GM12878 (cell line): ENCODE data around the gene MAGI1. TPM values are rescaled to one million over a fixed set of nuclear protein-coding genes. Genes with fewer than 3 reads are reported as not detected.

ENCODE experiments used
- ATAC-seq: fragments of 200-7000 bp; cut with Tn5 transposase; 3 replicates; pipeline ENCODE4 v1.9.1; 2020; ENCODE audit warnings: mild to moderate bottlenecking, moderate library complexity
- BruUV-seq: library from RNA; stranded (reverse); fragments of 400-500 nt; replicated peaks from 2 replicates; lab custom pipeline; 2021; lab: Mats Ljungman, UMichigan
- CTCF ChIA-PET: fragments of 300-600 bp; sonication (Branson Sonifier 250); formaldehyde crosslinking; extraction: SDS; loops from one replicate; lab custom pipeline; 2021; ENCODE audit warnings: inconsistent platforms; lab: Yijun Ruan, JAX
- POLR2A ChIA-PET: fragments of 350-600 bp; formaldehyde crosslinking; extraction: SDS; loops from one replicate; lab custom pipeline; 2021; ENCODE audit warnings: inconsistent platforms; lab: Charles Lee
- RAD21 ChIA-PET: fragments of 300-600 bp; sonication (Branson Sonifier 250); formaldehyde crosslinking; loops from one replicate; lab custom pipeline; 2023; ENCODE audit warnings: antibody characterized with exemption; ENCODE audit not compliant: unreplicated experiment; lab: Charles Lee
- SMC1A ChIA-PET: fragments of 300-600 bp; sonication (Branson Sonifier 250); formaldehyde crosslinking; loops from one replicate; lab custom pipeline; 2023; ENCODE audit not compliant: unreplicated experiment, uncharacterized antibody; lab: Charles Lee
- DNase-seq: peaks from one replicate; pipeline ENCODE4 v3.0.0-alpha.2; 2011; ENCODE audit warnings: low read depth, low spot score
- FAIRE-seq: peaks from 3 replicates; lab custom pipeline; 2011; peaks lifted over from hg19 to GRCh38; lab: Jason Lieb, UNC
- H2AFZ ChIP-seq: 2 replicates; pipeline ENCODE4 v1.6.0; 2011; ENCODE audit warnings: low read depth, low read length, control low read depth; ENCODE audit not compliant: control insufficient read depth
- H3K27ac ChIP-seq: 2 replicates; pipeline ENCODE4 v1.5.1; 2011; ENCODE audit warnings: control low read depth; ENCODE audit not compliant: control insufficient read depth, insufficient read depth
- H3K27me3 ChIP-seq, 2 experiments: replicated peaks in 1 of 2; 2 replicates each; pipeline versions ENCODE4 v1.6.0 to v1.6.1; 2011; ENCODE audit warnings: low read length in 1 of 2; ENCODE audit not compliant: control insufficient read depth in 2 of 2, insufficient read depth in 2 of 2
- H3K36me3 ChIP-seq, 2 experiments: 2 replicates each; pipeline ENCODE4 v1.5.1; 2011; ENCODE audit warnings: low read length in 1 of 2; ENCODE audit not compliant: control insufficient read depth in 2 of 2, insufficient read depth in 2 of 2
- H3K4me1 ChIP-seq: 2 replicates; pipeline ENCODE4 v1.6.1; 2011; ENCODE audit warnings: mild to moderate bottlenecking, low read length, moderate library complexity, mixed read lengths; ENCODE audit not compliant: control insufficient read depth, insufficient read depth
- H3K4me2 ChIP-seq: 2 replicates; pipeline ENCODE4 v1.6.0; 2011; ENCODE audit warnings: control low read depth; ENCODE audit not compliant: control insufficient read depth, insufficient read depth
- H3K4me3 ChIP-seq: fragments of 200-600 bp; sonication (generic); 2 replicates; pipeline ENCODE4 v1.5.1; 2016
- H3K79me2 ChIP-seq: 2 replicates; pipeline ENCODE4 v1.6.0; 2011; ENCODE audit warnings: low read length; ENCODE audit not compliant: control insufficient read depth, insufficient read depth
- H3K9ac ChIP-seq: 2 replicates; pipeline ENCODE4 v1.8.0; 2011; ENCODE audit warnings: low read length, control low read depth, mixed read lengths; ENCODE audit not compliant: control insufficient read depth, insufficient read depth
- H3K9me3 ChIP-seq: replicated peaks from 3 replicates; pipeline ENCODE4 v1.5.1; 2011; ENCODE audit warnings: mild to moderate bottlenecking, low read length; ENCODE audit not compliant: control insufficient read depth, insufficient read depth
- H4K20me1 ChIP-seq: 2 replicates; pipeline ENCODE4 v1.6.0; 2011; ENCODE audit not compliant: control insufficient read depth, insufficient read depth
- KDM1A ChIP-seq: fragments of 200-600 bp; sonication (generic); IDR thresholded peaks from 2 replicates; pipeline ENCODE4 v1.6.1; 2016; ENCODE audit warnings: borderline replicate concordance
- KLF5 ChIP-seq: fragments of 450-650 bp; IDR thresholded peaks from 2 replicates; pipeline ENCODE4 v1.6.1; 2014; ENCODE audit warnings: mild to moderate bottlenecking; ENCODE audit not compliant: partially characterized antibody
- NFIC ChIP-seq: IDR thresholded peaks from 2 replicates; pipeline ENCODE4 v1.6.1; 2012; ENCODE audit warnings: low read depth, mild to moderate bottlenecking, inconsistent platforms, low read length, moderate library complexity
- NFXL1 ChIP-seq: fragments of 450-650 bp; IDR thresholded peaks from 2 replicates; pipeline ENCODE4 v1.6.1; 2017; ENCODE audit warnings: antibody characterized with exemption, mild to moderate bottlenecking, borderline replicate concordance
- RCOR1 ChIP-seq: conservative IDR thresholded peaks from 2 replicates; pipeline ENCODE4 v1.6.1; 2012; ENCODE audit warnings: low read depth, low read length, improper control_type of control experiment
- RELA ChIP-seq: fragments of 450-650 bp; IDR thresholded peaks from 2 replicates; pipeline ENCODE4 v1.8.0; 2014; ENCODE audit warnings: borderline replicate concordance; ENCODE audit not compliant: partially characterized antibody
- ZBTB11 ChIP-seq: fragments of 450-650 bp; formaldehyde crosslinking; IDR thresholded peaks from 2 replicates; pipeline ENCODE4 v1.5.0; 2022; ENCODE audit warnings: mild to moderate bottlenecking, missing genetic modification characterization
- ZNF24 ChIP-seq: fragments of 450-650 bp; IDR thresholded peaks from 2 replicates; pipeline ENCODE4 v1.6.1; 2017; ENCODE audit warnings: antibody characterized with exemption, mild to moderate bottlenecking
- ZNF622 ChIP-seq: fragments of 450-650 bp; IDR thresholded peaks from 2 replicates; pipeline ENCODE4 v1.6.1; 2017; ENCODE audit warnings: mild to moderate bottlenecking, inconsistent platforms
- WGBS: methylation state at CpG from one replicate; pipeline ENCODE4 v1.1.6; 2016; ENCODE audit warnings: low lambda C conversion rate; ENCODE audit not compliant: insufficient replicate concordance, insufficient coverage; ENCODE audit errors: missing lambda C conversion rate; 5-methylcytosine and 5-hydroxymethylcytosine counted together
- in situ Hi-C: fragments of 300-500 bp; cut with MboI; formaldehyde crosslinking; loops from 9 replicates; pipeline ENCODE4 v1.14.3; 2018; ENCODE audit warnings: mixed read lengths
- intact Hi-C: fragments of 100-400 bp; cut with micrococcal nuclease; formaldehyde crosslinking; loops from one replicate; pipeline ENCODE4 v1.14.2; 2022; ENCODE audit not compliant: unreplicated experiment
- polyA plus RNA-seq, 11 experiments: library from polyadenylated mRNA; depleted of rRNA in 4 of 11; unstranded in 6 of 11; stranded (reverse) in 5 of 11; fragments of >200 nt; fragmentation: Nextera tagmentation in 4 of 11; fragmentation: Illumina TruSeq in 1 of 11; extraction: Ambion mirVana in 4 of 11; extraction: Trizol in 1 of 11; gene quantifications; 1 replicate in 1 of 11; 2 replicates in 10 of 11; pipeline versions ENCODE4 v1.2.1 to v1.2.3, GENCODE V29; 2011 to 2016; ENCODE audit warnings: inconsistent platforms in 2 of 11, missing spikeins in 2 of 11, low read depth in 1 of 11
- total RNA-seq, 4 experiments: library from RNA; depleted of rRNA in 3 of 4; stranded (reverse); fragments of >200 nt in 3 of 4; fragmentation: Illumina TruSeq in 1 of 4; extraction: Trizol in 1 of 4; gene quantifications; 2 replicates each; pipeline versions ENCODE4 v1.2.1 to v1.2.3, GENCODE V29; 2013 to 2021

MAGI1 gene
- total and polyA plus RNA-seq, 10 of the 15 experiments (the other 5 are each of a cell fraction or from before 2014, with no cell fraction given): 0.02 to 3.3 (median 0.29) TPM; not detected in 1

DNA sequence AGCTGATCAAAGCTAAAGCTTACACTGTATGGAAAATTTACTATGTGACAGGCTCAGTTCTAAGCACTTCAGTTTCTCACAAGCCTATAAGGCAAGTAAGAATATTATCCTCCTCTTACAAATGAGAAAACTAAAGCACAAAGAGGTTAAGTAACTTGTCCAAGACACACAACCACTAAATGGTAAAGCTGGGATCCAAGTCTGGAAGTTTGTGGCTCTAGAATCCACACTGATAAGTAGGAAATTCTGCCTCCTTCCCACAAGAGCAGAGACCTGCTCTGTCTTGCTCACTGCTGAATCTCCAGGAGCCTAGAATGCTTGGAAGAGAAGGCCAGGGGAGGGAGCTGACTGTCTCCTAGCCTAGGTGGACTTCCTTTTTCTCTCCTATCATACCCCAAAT, 60.6 kb downstream of the MAGI1 start:
- ChIA-PET CTCF (no interaction called here), POLR2A (no interaction called here), RAD21 (no interaction called here), SMC1A (interaction anchor here (1.2 to 2.0 kb wide), 2 partner anchors 9 to 10 kb away, joined by 3 to 4 read pairs; no protein-coding TSS in a partner anchor)
- FAIRE-seq (no peak), ATAC-seq (no peak), DNase-seq (no peak)
- Histone ChIP-seq H3K9ac (no peak overlapping the region), H3K79me2 (no peaks in the 10 kb centered on the region), H3K4me1 (no peaks in the 10 kb centered on the region), H2AFZ (no peak overlapping the region), H3K4me2 (no peak overlapping the region), H3K27me3 (no peaks in the 10 kb centered on the region), H3K36me3 (no peaks in the 10 kb centered on the region), H3K9me3 (no peaks in the 10 kb centered on the region), H4K20me1 (no peaks in the 10 kb centered on the region), H3K27ac (no peak overlapping the region), H3K4me3 (no peak overlapping the region)
- in situ Hi-C loops: no loop called here
- intact Hi-C loops: no loop called here
- no peak for TF ChIP-seq KDM1A
- TF ChIP-seq NFXL1: no peak
- no peak for TF ChIP-seq NFIC
- no peak for TF ChIP-seq RCOR1
- TF ChIP-seq ZNF24: no peak
- no peak for TF ChIP-seq KLF5
- no TSS peak for BruUV-seq

DNA sequence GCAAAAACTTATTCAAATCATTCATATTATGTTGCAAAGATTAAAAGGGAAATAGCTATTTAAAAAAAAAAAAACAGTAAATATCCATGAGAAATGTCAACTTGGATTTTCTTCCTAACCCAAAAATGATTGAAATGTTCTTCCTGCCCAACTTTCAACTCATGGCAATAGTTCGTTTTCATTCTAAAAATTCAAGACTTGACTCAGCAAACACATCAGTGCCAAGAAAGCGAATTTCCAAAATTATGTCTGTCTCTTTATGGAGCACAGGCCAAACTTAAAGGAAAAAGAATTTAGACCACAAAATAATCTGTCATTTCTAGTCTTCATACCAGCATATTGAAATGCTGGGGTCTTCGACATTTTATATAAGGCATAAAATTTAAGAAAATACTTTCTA, 63.7 kb downstream of the MAGI1 start:
- BruUV-seq: no TSS peak
- ChIA-PET RAD21 (no interaction called here), SMC1A (no interaction called here), POLR2A (no interaction called here), CTCF (no interaction called here)
- ATAC-seq (no peak), FAIRE-seq (no peak), DNase-seq (no peak)
- Histone ChIP-seq H3K79me2 (no peaks in the 10 kb centered on the region), H3K36me3 (no peaks in the 10 kb centered on the region), H3K9ac (no peak overlapping the region), H3K27ac (no peak overlapping the region), H3K4me2 (no peak overlapping the region), H2AFZ (no peak overlapping the region), H3K4me3 (no peak overlapping the region), H3K9me3 (no peaks in the 10 kb centered on the region), H4K20me1 (no peaks in the 10 kb centered on the region), H3K27me3 (no peaks in the 10 kb centered on the region), H3K4me1 (no peaks in the 10 kb centered on the region)
- TF ChIP-seq ZNF622: no peak
- TF ChIP-seq ZBTB11 (CRISPR knock-in tag): no peak
- no peak for TF ChIP-seq RELA
- in situ Hi-C loops: no loop called here
- 27% methylated on average over 3 of the region's 3 CpGs for WGBS
- intact Hi-C loops: no loop called here
